Measurements from ENCODE around the gene LHPP.

DNA sequence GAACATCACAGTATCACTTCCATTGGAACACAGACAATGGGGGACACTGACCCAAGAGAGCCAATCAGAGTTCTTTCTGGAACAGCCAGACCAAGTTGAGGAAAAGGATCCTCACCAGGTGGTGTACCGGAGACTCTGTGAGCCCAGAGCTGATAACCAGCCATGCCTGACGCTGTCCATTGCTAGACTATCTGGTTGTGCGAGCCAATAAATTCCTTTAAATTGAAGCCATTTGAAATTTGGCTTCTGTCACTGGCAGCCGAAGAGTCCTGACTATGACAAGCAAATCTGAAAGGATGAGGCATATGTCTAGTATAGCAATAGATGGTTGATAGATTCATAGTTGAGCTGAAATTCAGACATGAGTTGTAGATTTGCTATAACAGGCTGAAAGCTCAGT lies 3.1 kb upstream of the LHPP start:
- TF ChIP-seq, protein P1, sequence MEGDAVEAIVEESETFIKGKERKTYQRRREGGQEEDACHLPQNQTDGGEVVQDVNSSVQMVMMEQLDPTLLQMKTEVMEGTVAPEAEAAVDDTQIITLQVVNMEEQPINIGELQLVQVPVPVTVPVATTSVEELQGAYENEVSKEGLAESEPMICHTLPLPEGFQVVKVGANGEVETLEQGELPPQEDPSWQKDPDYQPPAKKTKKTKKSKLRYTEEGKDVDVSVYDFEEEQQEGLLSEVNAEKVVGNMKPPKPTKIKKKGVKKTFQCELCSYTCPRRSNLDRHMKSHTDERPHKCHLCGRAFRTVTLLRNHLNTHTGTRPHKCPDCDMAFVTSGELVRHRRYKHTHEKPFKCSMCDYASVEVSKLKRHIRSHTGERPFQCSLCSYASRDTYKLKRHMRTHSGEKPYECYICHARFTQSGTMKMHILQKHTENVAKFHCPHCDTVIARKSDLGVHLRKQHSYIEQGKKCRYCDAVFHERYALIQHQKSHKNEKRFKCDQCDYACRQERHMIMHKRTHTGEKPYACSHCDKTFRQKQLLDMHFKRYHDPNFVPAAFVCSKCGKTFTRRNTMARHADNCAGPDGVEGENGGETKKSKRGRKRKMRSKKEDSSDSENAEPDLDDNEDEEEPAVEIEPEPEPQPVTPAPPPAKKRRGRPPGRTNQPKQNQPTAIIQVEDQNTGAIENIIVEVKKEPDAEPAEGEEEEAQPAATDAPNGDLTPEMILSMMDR (IDR thresholded peaks at IDR 0.05; ENCODE audit: low read depth, low read length, poor library complexity, severe bottlenecking), result no peak
- no peak for TF ChIP-seq EZH2phosphoT487 (IDR thresholded peaks at IDR 0.05; ENCODE audit: borderline replicate concordance, low read length)
